Activated naive CD8-positive, alpha-beta T cell treated with anti-CD3 and anti-CD28 coated beads, Interleukin-2, amount 10 ng/mL, durations not matched to agents 7 days and 5 days (primary cell): Measurements from ENCODE around the gene TGFA. TPM values are rescaled to one million over a fixed set of nuclear protein-coding genes. Genes with fewer than 3 reads are reported as not detected.

Experiments
- ATAC-seq: fragments of 150-1000 bp; cut with Tn5 transposase; one replicate; pipeline ENCODE4 v1.10.0; 2021; ENCODE audit warnings: low read depth, moderate library complexity
- POLR2A ChIA-PET: fragments of 350-600 bp; sonication (Branson Sonifier 250); formaldehyde crosslinking; loops from one replicate; lab custom pipeline; 2021; ENCODE audit warnings: antibody characterized with exemption; lab: Charles Lee
- DNase-seq: peaks from one replicate; pipeline ENCODE4 v3.0.0; 2021
- H3K27ac Mint-ChIP-seq: one replicate; pipeline ENCODE4 v1.8.0; 2022; ENCODE audit warnings: mild to moderate bottlenecking, mixed read lengths
- H3K27me3 Mint-ChIP-seq: one replicate; pipeline ENCODE4 v1.8.0; 2022; ENCODE audit warnings: mild to moderate bottlenecking, moderate library complexity, mixed read lengths
- H3K36me3 Mint-ChIP-seq: one replicate; pipeline ENCODE4 v1.8.0; 2021; ENCODE audit warnings: mild to moderate bottlenecking, mixed read lengths
- H3K4me1 Mint-ChIP-seq: one replicate; pipeline ENCODE4 v1.8.0; 2021; ENCODE audit warnings: mixed read lengths
- H3K4me3 Mint-ChIP-seq: one replicate; pipeline ENCODE4 v1.8.0; 2022; ENCODE audit warnings: mild to moderate bottlenecking, moderate library complexity, mixed read lengths
- H3K9me3 Mint-ChIP-seq: one replicate; pipeline ENCODE4 v1.8.0; 2021; ENCODE audit warnings: mixed read lengths
- total RNA-seq, 2 experiments: library from RNA; stranded (reverse); gene quantifications; one replicate each; pipeline ENCODE4 v1.2.3, GENCODE V29; 2021

TGFA gene
- total RNA-seq, 2 experiments from 2014 or later: 0.86 to 1.0 TPM

- Mint-ChIP-seq H3K36me3 (no peaks in the 10 kb centered on the region), H3K27ac (no peak overlapping the region), H3K4me3 (no peak overlapping the region), H3K4me1 (no peaks in the 10 kb centered on the region), H3K27me3 (peaks cover 16% of the 10 kb centered on the region), H3K9me3 (no peaks in the 10 kb centered on the region)
- DNase-seq (no peak), ATAC-seq (no peak)
- POLR2A ChIA-PET: no interaction called here
These were observed 11.6 kb upstream of the TGFA start for GRCh38 chr2:70565039-70565731.

GRCh38 chr2:70561893-70562292 is 8.3 kb upstream of the TGFA start:
- Mint-ChIP-seq H3K36me3 (no peaks in the 10 kb centered on the region), H3K27ac (no peak overlapping the region), H3K9me3 (no peaks in the 10 kb centered on the region)

DNA sequence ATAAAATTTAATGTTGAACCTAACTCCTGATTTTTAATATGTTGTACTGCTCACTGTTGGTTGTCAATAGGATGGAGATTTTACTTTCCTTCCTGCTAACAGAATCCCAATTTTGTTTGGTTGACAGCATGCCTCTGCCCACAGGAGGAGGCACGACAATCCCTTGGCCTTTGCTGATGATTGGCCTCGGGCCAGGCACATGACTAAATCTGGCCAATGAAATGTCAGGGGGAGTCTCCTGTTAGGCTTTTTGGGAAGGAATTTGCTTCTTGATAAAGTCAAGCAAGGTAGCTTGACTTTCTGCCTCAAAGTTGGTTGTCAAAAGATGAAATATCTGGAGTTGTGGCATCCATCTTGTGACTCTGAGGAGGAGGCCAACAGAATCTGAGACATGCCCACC is 6.8 kb upstream of the TGFA start:
- no peaks in the 10 kb centered on the region for H3K4me1 Mint-ChIP-seq
- no peaks in the 10 kb centered on the region for H3K9me3 Mint-ChIP-seq
- DNase-seq (no peak), ATAC-seq (no peak)
- no peak overlapping the region for H3K27ac Mint-ChIP-seq
- POLR2A ChIA-PET: no interaction called here
- H3K36me3 Mint-ChIP-seq: no peaks in the 10 kb centered on the region
- no peak overlapping the region for H3K4me3 Mint-ChIP-seq
- H3K27me3 Mint-ChIP-seq: peaks cover 33% of the 10 kb centered on the region

More at GRCh38 chr2:70561893-70562292, 8.3 kb upstream of the TGFA start:
- ATAC-seq (no peak), DNase-seq (no peak)
- Mint-ChIP-seq H3K27me3 (peaks cover 26% of the 10 kb centered on the region), H3K4me1 (no peaks in the 10 kb centered on the region), H3K4me3 (no peak overlapping the region)
- POLR2A ChIA-PET: no interaction called here

DNA sequence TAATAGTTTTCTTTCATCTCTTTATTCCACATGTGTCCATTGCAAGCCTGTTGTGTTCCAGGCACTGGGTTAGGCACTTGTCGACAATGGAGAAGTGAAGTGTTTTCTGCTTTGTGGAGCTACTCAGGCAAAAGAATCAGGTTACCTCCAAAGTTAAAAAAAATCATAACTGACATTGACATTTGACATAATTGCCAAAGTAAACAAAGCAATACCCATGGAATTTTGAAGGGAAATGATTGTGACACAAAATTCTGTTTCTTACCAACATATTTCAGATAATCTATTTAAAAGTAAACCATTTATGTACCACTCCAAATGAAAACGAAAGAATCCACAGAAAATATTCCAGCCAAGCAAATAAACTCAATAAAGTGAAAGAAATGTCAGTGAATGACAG is 6.4 kb upstream of the TGFA start:
- ATAC-seq: no peak
- no peaks in the 10 kb centered on the region for H3K4me1 Mint-ChIP-seq
- POLR2A ChIA-PET: no interaction called here
- H3K27me3 Mint-ChIP-seq: peaks cover 37% of the 10 kb centered on the region
- H3K36me3 Mint-ChIP-seq: no peaks in the 10 kb centered on the region
- no peaks in the 10 kb centered on the region for H3K9me3 Mint-ChIP-seq
- H3K4me3 Mint-ChIP-seq: no peak overlapping the region
- no peak for DNase-seq
- no peak overlapping the region for H3K27ac Mint-ChIP-seq

- Mint-ChIP-seq H3K36me3 (no peaks in the 10 kb centered on the region), H3K9me3 (no peaks in the 10 kb centered on the region), H3K4me3 (no peak overlapping the region), H3K4me1 (peaks cover 8% of the 10 kb centered on the region), H3K27ac (no peak overlapping the region), H3K27me3 (peaks cover 43% of the 10 kb centered on the region)
- DNase-seq: no peak
- POLR2A ChIA-PET: no interaction called here
- ATAC-seq: no peak
These were observed 4.7 kb upstream of the TGFA start for GRCh38 chr2:70558195-70558808.

DNA sequence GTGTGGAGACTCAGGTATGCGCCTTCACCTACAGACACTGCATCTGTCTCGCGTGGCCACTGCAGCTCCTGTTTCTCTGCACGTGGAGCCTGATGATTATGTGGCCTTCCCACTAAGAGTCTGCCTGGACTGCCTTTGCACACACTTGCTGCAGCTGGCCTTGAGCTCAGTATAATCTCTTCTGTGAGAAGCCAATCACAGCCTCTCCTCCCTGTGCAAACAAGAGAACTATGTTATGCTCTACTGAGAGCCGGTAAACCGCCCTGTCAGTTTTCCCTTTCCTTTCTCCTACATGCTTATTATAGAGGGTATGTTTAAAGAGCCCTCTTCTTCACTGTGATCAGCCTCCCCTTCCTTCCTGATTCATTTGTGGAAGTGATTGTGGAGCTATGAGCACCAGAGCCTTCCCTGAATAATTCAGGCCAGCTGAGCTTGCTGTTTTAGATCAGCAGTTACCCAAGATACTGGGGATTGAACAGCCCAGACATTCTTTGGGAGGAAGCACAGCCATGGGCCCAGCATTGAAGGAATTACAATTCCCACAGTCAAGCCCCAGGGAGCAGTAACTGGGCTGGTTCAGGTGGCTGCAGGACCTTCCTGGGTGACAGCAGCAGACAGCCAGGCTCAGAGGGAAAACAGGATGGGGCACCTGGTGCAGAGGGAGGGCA is 3.7 kb upstream of the TGFA start:
- Mint-ChIP-seq H3K4me3 (no peak overlapping the region), H3K27me3 (peaks cover 48% of the 10 kb centered on the region), H3K36me3 (no peaks in the 10 kb centered on the region), H3K27ac (no peak overlapping the region), H3K4me1 (peaks cover 18% of the 10 kb centered on the region), H3K9me3 (no peaks in the 10 kb centered on the region)
- no peak for DNase-seq
- no peak for ATAC-seq
- POLR2A ChIA-PET: no interaction called here

DNA sequence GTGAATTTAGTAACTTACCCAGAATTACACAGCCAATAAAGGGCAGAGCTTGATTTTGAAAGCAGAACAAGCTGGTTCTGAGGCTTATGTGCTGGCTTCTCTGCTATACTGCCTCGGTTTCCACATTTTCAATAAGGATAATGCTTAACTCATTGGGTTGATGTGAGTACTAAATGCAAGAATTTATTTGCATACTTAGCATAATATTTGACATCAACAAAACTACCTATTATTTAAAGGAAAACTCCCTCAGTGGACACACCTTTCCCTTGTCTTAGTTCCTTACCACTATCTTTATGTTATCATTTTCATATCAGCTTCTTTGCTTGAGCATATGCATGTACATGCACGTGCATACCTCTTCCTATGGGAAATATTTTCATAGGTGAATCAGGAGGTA is 3.0 kb upstream of the TGFA start:
- POLR2A ChIA-PET: no interaction called here
- H3K4me3 Mint-ChIP-seq: no peak overlapping the region

DNA sequence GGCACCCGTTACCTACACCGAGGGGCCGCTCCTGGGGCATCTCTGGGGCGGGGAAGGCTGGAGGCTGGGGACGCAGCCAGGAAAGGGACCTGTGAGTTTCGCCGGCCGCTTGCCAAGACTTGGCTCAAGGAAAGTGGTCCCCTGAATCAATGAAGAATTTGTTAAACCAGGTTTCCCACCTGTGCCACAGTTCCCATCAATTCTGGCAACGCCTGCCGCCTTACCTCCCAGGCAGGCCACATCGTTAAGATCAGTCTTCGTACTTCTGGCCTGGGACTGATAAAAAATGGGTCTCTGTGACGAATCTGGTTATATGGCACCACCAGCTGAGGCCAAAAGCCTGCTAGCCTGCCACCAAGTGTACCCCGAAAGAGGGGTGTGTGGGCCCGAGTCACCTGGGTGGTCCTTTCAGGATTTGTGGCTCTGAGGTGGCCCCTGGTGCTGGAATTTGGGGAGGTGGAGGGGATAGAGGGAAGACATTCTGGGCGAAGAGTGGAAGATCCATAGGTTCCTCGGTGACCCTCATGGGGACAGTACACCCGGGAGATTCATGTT is 789 bp upstream of the TGFA start:
- Mint-ChIP-seq H3K4me3 (peak overlapping the region; percentile 80), H3K4me1 (peaks cover 23% of the 10 kb centered on the region), H3K9me3 (no peaks in the 10 kb centered on the region), H3K36me3 (no peaks in the 10 kb centered on the region), H3K27ac (no peak overlapping the region), H3K27me3 (peaks cover 55% of the 10 kb centered on the region)
- no peak for ATAC-seq
- DNase-seq: no peak
- POLR2A ChIA-PET: no interaction called here

More for the DNA sequence above, 3.0 kb upstream of the TGFA start:
- peaks cover 54% of the 10 kb centered on the region for H3K27me3 Mint-ChIP-seq
- peaks cover 21% of the 10 kb centered on the region for H3K4me1 Mint-ChIP-seq
- H3K36me3 Mint-ChIP-seq: no peaks in the 10 kb centered on the region
- H3K27ac Mint-ChIP-seq: no peak overlapping the region
- no peaks in the 10 kb centered on the region for H3K9me3 Mint-ChIP-seq
- ATAC-seq: no peak
- no peak for DNase-seq

DNA sequence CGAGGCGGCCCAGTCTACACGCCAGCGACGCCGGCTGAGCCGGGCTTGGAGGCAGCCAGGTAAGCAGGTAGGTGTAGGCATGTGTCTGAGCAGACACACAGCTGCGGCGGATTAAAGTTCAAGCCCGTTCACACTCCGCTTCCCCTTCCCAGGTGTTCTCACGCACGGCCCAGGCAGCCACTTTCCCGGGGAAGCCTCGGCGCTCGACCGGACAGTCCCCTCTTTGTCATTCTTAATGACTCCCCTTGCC is 367 bp downstream of the TGFA start:
- POLR2A ChIA-PET: no interaction called here
- Mint-ChIP-seq H3K9me3 (no peaks in the 10 kb centered on the region), H3K4me3 (peak overlapping the region; percentile 80), H3K27ac (no peak overlapping the region), H3K4me1 (peaks cover 23% of the 10 kb centered on the region), H3K36me3 (no peaks in the 10 kb centered on the region), H3K27me3 (peaks cover 52% of the 10 kb centered on the region)
- ATAC-seq: peak; percentile 24
- DNase-seq: peak; percentile 46

DNA sequence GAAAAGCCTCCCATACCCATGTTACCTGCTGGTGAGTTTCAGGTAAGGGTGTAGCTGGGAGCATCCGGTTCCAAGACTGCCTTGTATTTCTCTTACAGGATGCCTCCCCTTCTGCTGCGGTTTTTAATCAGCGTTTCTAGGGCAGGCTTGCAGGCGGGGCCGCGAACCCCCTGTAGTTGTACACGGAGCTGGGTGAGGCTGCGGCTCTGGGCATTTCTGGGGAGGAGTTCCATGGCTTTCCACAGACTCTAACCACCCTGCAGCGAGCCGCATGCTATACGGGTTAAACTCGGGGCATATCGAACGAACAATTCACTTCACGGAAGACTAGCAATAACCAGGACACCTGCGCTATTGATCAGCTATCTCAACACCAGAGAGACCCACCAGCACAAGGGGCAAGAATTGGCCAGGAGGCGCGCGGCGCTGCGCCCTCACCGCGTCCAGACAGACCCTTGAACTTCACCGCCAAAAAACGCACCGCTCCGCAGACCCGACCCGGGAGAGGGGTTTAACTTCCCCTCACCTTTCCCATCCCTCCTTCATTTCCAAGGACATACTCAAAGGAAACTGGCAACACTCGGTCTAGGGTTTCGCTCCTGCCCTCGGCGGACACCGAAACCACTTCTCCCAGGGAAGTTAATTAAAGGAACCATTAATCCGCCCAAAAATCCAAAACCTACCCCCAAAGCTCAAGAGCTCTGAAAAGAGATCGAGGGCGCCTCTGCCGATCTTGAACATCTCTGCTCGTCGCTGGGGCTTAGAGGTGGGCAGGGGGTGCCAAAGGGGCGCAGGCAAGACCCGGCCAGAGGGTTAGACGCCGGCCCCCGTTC is 909 bp downstream of the TGFA start:
- Mint-ChIP-seq H3K9me3 (no peaks in the 10 kb centered on the region), H3K27ac (no peak overlapping the region), H3K27me3 (peaks cover 52% of the 10 kb centered on the region), H3K36me3 (no peaks in the 10 kb centered on the region), H3K4me3 (peak overlapping the region; percentile 80), H3K4me1 (peaks cover 23% of the 10 kb centered on the region)
- DNase-seq: peak; percentile 40
- POLR2A ChIA-PET: no interaction called here
- ATAC-seq: no peak

DNA sequence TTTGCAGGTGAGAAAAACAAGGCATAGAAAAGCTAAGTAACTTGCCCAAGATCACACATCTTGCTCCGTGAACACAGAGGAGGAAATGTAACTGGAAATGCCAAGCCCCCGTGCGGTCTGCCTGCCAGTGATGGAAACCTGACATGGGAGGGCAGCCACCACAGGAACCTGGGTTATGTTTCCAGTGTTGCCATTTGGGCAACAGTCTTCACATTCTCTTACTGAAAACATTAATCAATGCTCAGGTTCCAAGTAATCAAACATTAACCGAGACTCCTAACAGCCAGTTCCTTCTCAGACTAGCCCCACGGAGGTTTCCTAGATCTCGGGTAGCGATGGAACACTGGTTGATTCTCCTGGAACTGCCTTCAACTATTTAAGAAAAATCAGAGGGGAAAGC is 2.5 kb downstream of the TGFA start:
- Mint-ChIP-seq H3K27me3 (peaks cover 42% of the 10 kb centered on the region), H3K9me3 (no peaks in the 10 kb centered on the region), H3K4me3 (no peak overlapping the region), H3K4me1 (peaks cover 23% of the 10 kb centered on the region), H3K27ac (no peak overlapping the region), H3K36me3 (no peaks in the 10 kb centered on the region)
- ATAC-seq (no peak), DNase-seq (no peak)
- POLR2A ChIA-PET: no interaction called here

GRCh38 chr2:70549962-70550361 is 3.7 kb downstream of the TGFA start:
- Mint-ChIP-seq H3K36me3 (no peaks in the 10 kb centered on the region), H3K4me3 (no peak overlapping the region), H3K27ac (no peak overlapping the region), H3K4me1 (peaks cover 23% of the 10 kb centered on the region), H3K27me3 (peaks cover 37% of the 10 kb centered on the region), H3K9me3 (no peaks in the 10 kb centered on the region)
- POLR2A ChIA-PET: no interaction called here
- no peak for ATAC-seq
- DNase-seq: no peak

DNA sequence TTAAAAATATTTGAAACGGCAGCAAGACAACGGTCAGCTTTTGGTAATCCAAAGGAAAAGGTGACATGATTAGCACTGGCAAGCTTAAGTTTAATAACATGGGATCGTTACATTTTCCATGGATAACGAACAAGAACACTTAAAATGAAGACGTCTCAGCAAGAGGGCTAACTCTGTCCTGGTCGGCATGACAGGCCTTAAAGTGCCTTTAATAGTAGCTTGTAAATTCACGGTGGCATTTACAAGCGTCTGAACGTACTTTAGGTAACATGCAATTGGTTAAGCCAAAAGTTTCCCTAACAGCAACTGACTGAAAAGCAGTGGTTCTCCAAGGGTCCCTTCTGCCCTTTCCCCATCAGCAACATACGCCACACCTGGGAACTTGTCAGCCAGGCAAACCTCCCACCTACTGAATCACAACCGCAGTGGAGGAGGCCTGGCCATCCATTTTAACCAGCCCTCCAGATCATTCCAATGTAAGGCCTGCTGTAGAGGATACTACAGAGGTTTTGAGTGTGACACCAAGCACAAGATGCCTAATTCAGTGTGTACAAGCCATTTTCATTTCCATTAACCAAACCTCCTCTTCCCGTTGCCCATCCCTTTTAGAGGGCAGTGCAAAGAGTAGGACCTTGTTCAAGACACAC is 4.4 kb downstream of the TGFA start:
- Mint-ChIP-seq H3K4me1 (peaks cover 18% of the 10 kb centered on the region), H3K4me3 (no peak overlapping the region), H3K36me3 (no peaks in the 10 kb centered on the region), H3K27me3 (peaks cover 39% of the 10 kb centered on the region), H3K9me3 (no peaks in the 10 kb centered on the region), H3K27ac (no peak overlapping the region)
- ATAC-seq (no peak), DNase-seq (no peak)
- POLR2A ChIA-PET: no interaction called here
